OCI-M2 (cell line): ENCODE measurements around the gene NECAB2.

ENCODE experiments used
- DNase-seq: peaks from one replicate; lab custom pipeline; 2025; ENCODE audit not compliant: unreplicated experiment; lab: John Stamatoyannopoulos, UW

NECAB2 gene

DNA sequence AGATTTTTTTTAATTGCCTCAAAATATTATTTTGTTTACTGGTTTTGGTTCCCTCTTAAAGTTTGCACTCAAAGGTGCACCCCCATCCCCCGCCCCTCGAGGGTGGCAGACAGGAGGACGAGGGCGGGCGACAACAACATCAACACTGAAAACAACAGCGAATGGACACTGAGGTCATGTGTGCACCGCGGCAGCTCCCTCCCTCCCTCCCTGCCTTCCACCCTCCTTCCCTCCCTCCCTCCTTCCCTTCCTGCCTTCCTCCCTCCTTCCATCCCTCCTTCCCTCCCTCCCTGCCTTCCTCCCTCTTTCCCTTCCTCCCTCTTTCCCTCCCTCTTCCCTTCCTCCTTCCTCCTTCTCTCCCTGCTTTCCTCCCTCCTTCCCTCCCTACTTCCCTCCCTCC, 16.5 kb upstream of the NECAB2 start:
- DNase-seq = no peak

DNA sequence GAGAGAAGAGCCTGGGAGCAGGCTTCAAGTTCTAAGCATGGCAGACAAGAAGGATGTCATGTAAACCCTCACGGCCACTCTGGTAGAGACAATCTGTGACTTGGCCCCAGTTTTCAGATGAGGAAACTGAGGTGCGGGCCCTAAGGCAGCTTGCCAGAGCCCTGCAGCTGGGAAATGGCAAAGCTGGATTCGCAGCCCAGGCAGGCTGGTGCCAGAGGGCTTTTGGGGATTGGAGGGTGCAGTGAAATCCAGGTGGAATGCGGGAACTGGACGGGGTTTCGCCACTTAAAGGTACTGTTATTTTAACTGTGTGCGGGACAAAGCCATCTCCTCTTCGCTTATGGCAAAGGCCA, 15.5 kb upstream of the NECAB2 start:
- no peak for DNase-seq

DNA sequence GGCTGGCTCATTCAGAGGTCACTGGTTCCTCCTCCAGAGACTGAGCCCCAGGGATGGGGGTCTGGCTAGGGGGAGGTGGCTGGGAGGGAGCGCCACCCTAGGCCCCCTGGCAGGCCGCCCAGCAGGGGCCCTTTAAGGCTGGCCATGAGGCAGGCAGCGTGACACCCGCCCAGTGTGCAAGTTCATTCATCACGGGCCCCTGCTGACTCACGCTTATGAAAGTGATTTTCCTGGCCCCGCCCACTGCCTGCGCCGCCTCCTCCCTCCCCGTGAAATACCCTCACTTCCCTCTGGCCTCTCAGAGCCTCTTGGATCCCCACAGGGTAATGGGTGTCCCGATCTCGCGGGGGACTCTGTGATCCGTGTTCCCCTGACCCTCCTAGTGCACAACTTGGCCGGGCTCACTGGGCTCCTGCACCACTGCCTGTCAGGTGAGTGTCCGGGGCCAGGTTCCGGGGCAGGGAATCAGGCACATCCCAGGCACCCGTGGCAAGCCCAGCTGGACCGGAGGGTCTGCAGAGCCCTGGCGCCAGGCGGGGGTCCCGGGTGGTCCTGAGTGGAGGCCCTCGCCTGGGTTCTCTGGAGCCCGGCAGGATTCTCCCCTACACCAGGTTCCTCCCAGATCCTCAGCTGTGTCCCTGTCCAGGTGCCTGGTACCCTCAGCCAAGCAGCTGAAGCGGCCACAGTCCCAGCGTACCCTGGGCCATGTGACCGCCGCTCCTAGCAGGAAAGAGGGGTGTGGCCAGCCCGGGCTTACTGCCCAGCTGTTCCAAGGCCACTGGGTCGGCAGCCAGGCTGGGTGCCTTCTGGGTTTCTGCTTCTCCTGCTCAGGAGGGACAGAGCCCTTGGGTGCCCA, 14.9 kb upstream of the NECAB2 start, which contains the start of gene OSGIN1:
Gene OSGIN1, plus strand, starts transcription at position 301 of the 856 bp plus-strand sequence. CDS start 4,432 bp downstream, outside the sequence.
- no peak for DNase-seq

- no peak for DNase-seq
These were observed 14.1 kb upstream of the NECAB2 start for GRCh38 chr16:83953796-83954576.

- no peak for DNase-seq
These were observed 13.4 kb upstream of the NECAB2 start for GRCh38 chr16:83954577-83955016.

GRCh38 chr16:83955218-83956130, 12.6 kb upstream of the NECAB2 start:
- DNase-seq = no peak

GRCh38 chr16:83956336-83957289, 11.4 kb upstream of the NECAB2 start:
- DNase-seq = no peak

DNA sequence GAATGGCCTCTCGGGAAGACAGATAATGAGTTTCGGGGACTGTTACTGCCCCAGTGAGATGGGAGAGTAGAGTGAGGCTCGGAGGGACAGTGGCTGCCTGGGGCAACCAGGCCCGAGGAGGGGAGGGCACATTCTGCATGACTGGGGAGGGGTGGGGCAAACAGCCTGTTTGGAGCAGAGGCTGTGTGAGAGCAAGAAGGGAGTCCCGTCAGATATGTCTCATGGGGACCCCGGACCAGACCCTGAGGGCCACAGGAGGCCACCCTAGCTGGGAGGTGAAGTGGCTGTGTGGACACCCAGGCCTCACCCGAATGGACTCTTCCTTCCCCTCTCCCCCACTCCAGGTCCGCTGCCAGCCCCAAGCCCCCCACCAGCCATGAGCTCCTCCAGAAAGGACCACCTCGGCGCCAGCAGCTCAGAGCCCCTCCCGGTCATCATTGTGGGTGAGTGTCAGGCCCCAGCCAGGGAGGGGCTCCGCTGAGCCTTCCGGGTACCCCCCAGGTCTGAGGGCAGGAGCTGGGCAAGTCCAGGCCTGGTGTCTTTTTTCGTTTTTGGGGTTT, 10.7 kb upstream of the NECAB2 start:
- no peak for DNase-seq

DNA sequence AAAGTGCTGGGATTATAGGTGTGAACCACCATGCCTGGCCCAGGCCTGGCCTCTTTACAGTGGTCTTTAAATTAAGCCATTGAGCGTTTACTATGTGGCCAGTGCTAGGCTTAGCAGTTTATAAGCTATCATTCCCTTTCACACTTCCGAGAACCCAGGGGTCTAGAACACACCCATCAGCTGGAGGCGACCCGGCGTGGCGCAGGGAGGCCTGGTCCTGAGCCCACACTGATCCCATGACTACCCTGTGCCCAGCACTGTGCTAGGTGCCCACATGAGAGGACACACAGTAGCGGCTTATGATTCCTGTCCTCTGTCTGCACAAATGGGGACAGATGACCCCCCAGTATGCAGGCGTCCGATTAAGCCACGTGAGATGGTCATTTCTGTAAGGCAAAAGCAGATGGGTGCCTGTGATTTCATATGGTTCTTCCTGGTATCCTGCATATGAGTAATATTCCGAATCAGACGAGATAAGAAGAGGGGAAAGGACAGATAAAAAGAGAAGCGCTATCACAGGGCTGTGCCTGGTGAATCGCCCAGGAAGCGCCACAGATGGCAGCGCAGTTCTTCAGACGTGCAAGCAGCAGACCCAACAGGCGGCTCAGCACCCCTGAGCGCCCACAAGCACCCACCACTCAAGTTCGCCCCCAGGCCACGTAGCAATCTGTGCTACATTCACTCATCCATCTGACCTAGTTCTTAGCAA, 9.8 kb upstream of the NECAB2 start:
- DNase-seq = no peak

GRCh38 chr16:83958846-83959565, 9.0 kb upstream of the NECAB2 start:
- DNase-seq = no peak

GRCh38 chr16:83959656-83960434, 8.2 kb upstream of the NECAB2 start:
- DNase-seq = no peak

GRCh38 chr16:83960521-83961249, 7.4 kb upstream of the NECAB2 start:
- DNase-seq = no peak

DNA sequence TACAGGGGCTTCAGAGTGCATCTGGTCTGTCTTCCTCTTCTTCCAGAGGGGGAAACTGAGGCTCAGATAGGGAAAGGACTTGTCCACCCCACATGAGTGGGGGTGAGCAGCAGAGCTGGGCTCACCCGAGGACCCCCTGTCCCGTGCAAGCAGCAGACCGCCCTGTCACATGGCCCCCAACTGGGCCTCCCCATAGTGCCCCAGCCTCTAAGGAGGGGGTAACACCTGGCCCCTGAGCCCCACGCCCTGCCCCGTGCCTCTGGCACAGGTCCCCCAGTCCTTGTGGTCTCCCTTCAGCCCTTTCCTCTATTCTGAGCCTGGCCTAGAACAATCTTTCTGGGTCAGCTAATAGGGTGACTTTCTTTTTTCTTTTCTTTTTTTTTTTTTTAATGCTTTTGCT, 6.5 kb upstream of the NECAB2 start:
- DNase-seq = no peak

DNA sequence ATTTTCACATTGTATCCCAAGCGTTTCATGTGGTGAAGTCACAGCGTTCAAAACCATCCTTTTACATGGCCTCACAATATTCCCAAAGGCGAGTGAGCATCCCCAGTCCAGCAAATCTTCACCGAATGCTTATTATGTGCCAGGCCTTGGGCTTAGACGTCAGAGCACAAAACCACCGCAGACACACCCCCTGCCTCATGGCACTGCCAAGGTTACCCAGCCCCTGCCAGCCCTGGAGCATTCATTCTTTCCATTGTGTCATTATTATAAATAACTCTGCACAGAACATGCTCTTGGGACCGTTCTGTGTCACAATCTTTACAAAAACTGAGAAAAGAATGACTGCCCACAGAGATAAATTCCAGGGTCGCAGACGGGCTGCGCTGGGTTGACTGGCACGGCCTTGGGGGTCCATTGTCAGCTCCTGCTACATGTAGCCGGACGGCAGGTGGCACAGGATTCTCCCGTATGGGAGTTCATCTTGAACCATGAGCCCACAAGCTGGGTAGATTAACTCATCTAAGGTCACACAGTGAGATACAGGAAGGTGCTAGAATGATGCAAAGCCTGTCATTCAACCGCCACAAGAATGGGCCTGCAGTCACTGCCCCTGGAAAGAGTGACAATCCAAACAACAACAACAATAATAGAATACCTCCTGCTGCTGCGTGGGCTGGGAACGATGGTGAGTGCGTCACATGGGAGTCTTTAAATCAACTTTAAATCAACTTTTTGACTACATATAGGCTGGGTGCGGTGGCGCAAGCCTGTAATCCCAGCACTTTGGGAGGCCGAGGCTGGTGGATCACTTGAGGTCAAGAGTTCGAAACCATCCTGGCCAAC, 4.5 kb upstream of the NECAB2 start:
- DNase-seq = no peak

- DNase-seq = no peak
These were observed 3.2 kb upstream of the NECAB2 start for GRCh38 chr16:83964684-83965443.
